PC-3 (cell line): Measurements from ENCODE around the gene BDH1. TPM values are rescaled to one million over a fixed set of nuclear protein-coding genes. Genes with fewer than 3 reads are reported as not detected.

ENCODE experiments used
- ATAC-seq: fragments of 200-7000 bp; cut with Tn5 transposase; 2 replicates; pipeline ENCODE4 v1.9.1; 2020; ENCODE audit warnings: mild to moderate bottlenecking, moderate library complexity
- BruUV-seq: library from RNA; stranded (reverse); fragments of 400-500 nt; replicated peaks from 2 replicates; lab custom pipeline; 2021; lab: Mats Ljungman, UMichigan
- CTCF ChIA-PET: fragments of 300-600 bp; sonication (Branson Sonifier 250); formaldehyde crosslinking; loops from one replicate; lab custom pipeline; 2022; ENCODE audit warnings: antibody characterized with exemption; lab: Charles Lee
- POLR2A ChIA-PET: fragments of 300-600 bp; sonication (Branson Sonifier 250); formaldehyde crosslinking; loops from one replicate; lab custom pipeline; 2022; ENCODE audit warnings: antibody characterized with exemption; ENCODE audit not compliant: unreplicated experiment; lab: Charles Lee
- DNase-seq: peaks from one replicate; pipeline ENCODE4 v3.0.0-alpha.2; 2015
- H2AFZ ChIP-seq: fragments of 300-600 bp; sonication (generic); 2 replicates; pipeline ENCODE4 v1.6.0; 2016; ENCODE audit warnings: antibody characterized with exemption, low read length
- H3F3A ChIP-seq: fragments of 300-600 bp; sonication (generic); one replicate; pipeline ENCODE4 v1.6.0; 2017; ENCODE audit warnings: antibody characterized with exemption, low read length, control low read depth, mild to moderate bottlenecking; ENCODE audit not compliant: unreplicated experiment
- H3K27ac ChIP-seq: fragments of 300-600 bp; sonication (generic); 2 replicates; pipeline ENCODE4 v1.5.1; 2016; ENCODE audit warnings: mild to moderate bottlenecking, low read length
- H3K27me3 ChIP-seq: fragments of 300-600 bp; sonication (generic); 2 replicates; pipeline ENCODE4 v1.6.1; 2016; ENCODE audit warnings: low read length, mixed read lengths
- H3K36me3 ChIP-seq: fragments of 300-600 bp; sonication (generic); 2 replicates; pipeline ENCODE4 v1.6.1; 2016; ENCODE audit warnings: low read depth, mixed run types, low read length, mixed read lengths
- H3K4me1 ChIP-seq: fragments of 300-600 bp; sonication (generic); 2 replicates; pipeline ENCODE4 v1.5.1; 2016; ENCODE audit warnings: low read length; ENCODE audit not compliant: insufficient read depth
- H3K4me2 ChIP-seq: fragments of 300-600 bp; sonication (generic); 2 replicates; pipeline ENCODE4 v1.6.0; 2016; ENCODE audit warnings: low read length
- H3K4me3 ChIP-seq: fragments of 300-600 bp; sonication (generic); 2 replicates; pipeline ENCODE4 v1.5.1; 2016; ENCODE audit warnings: mild to moderate bottlenecking, low read length, mixed read lengths
- H3K79me2 ChIP-seq: fragments of 300-600 bp; sonication (generic); 2 replicates; pipeline ENCODE4 v1.6.1; 2017; ENCODE audit warnings: low read length, mixed read lengths
- H3K9ac ChIP-seq: fragments of 300-600 bp; sonication (generic); 2 replicates; pipeline ENCODE4 v1.6.0; 2016; ENCODE audit warnings: mild to moderate bottlenecking, low read length
- H3K9me2 ChIP-seq: fragments of 300-600 bp; sonication (generic); replicated peaks from 2 replicates; pipeline ENCODE4 v1.6.1; 2016; ENCODE audit warnings: mixed run types, low read length, mixed read lengths
- H3K9me3 ChIP-seq: fragments of 300-600 bp; sonication (generic); 2 replicates; pipeline ENCODE4 v1.6.1; 2016; ENCODE audit warnings: low read length, mixed read lengths
- H4K20me1 ChIP-seq: fragments of 300-600 bp; sonication (generic); 2 replicates; pipeline ENCODE4 v1.6.1; 2016; ENCODE audit warnings: low read length, mixed read lengths
- EZH2 ChIP-seq: fragments of 300-600 bp; sonication (generic); IDR thresholded peaks from one replicate; pipeline ENCODE4 v1.6.1; 2017; ENCODE audit warnings: antibody characterized with exemption, mild to moderate bottlenecking, low read length; ENCODE audit not compliant: unreplicated experiment
- EZH2phosphoT487 ChIP-seq: fragments of 300-600 bp; sonication (generic); IDR thresholded peaks from 2 replicates; pipeline ENCODE4 v1.6.1; 2018; ENCODE audit warnings: mild to moderate bottlenecking, antibody characterized with exemption, low read length, borderline replicate concordance
- intact Hi-C: fragments of 100-400 bp; cut with micrococcal nuclease; formaldehyde crosslinking; loops from 2 replicates; pipeline ENCODE4 v1.9.0; 2023
- total RNA-seq: library from RNA; depleted of rRNA; stranded (reverse); fragments of >200 nt; gene quantifications from 2 replicates; pipeline ENCODE4 v1.2.3, GENCODE V29; 2014
- TF ChIP-seq, protein P1 (sequence below): fragments of 300-600 bp; sonication (generic); conservative IDR thresholded peaks from 2 replicates; pipeline ENCODE4 v1.5.1; 2017; ENCODE audit warnings: antibody characterized with exemption, low read depth, mild to moderate bottlenecking, low read length

Gene BDH1
- total RNA-seq, 1 experiment from 2014 or later: 10.6 TPM

GRCh38 chr3:197491923-197492664 is 63.7 kb downstream of the BDH1 start:
- H3F3A ChIP-seq: no peaks in the 10 kb centered on the region
- H4K20me1 ChIP-seq: no peaks in the 10 kb centered on the region
- no peak overlapping the region for H2AFZ ChIP-seq
- ATAC-seq: no peak
- DNase-seq: no peak
- H3K4me1 ChIP-seq: peaks cover 35% of the 10 kb centered on the region
- no peaks in the 10 kb centered on the region for H3K79me2 ChIP-seq
- intact Hi-C loops: no loop called here
- POLR2A ChIA-PET: no interaction called here
- H3K36me3 ChIP-seq: no peaks in the 10 kb centered on the region
- BruUV-seq: no TSS peak
- no peak overlapping the region for H3K9ac ChIP-seq
- H3K27ac ChIP-seq: no peak overlapping the region
- CTCF ChIA-PET: no interaction called here
- no peaks in the 10 kb centered on the region for H3K9me2 ChIP-seq
- H3K9me3 ChIP-seq: no peaks in the 10 kb centered on the region
- H3K4me2 ChIP-seq: no peak overlapping the region
- TF ChIP-seq EZH2: no peak
- TF ChIP-seq, protein P1, sequence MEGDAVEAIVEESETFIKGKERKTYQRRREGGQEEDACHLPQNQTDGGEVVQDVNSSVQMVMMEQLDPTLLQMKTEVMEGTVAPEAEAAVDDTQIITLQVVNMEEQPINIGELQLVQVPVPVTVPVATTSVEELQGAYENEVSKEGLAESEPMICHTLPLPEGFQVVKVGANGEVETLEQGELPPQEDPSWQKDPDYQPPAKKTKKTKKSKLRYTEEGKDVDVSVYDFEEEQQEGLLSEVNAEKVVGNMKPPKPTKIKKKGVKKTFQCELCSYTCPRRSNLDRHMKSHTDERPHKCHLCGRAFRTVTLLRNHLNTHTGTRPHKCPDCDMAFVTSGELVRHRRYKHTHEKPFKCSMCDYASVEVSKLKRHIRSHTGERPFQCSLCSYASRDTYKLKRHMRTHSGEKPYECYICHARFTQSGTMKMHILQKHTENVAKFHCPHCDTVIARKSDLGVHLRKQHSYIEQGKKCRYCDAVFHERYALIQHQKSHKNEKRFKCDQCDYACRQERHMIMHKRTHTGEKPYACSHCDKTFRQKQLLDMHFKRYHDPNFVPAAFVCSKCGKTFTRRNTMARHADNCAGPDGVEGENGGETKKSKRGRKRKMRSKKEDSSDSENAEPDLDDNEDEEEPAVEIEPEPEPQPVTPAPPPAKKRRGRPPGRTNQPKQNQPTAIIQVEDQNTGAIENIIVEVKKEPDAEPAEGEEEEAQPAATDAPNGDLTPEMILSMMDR: no peak
- no peak for TF ChIP-seq EZH2phosphoT487
- no peaks in the 10 kb centered on the region for H3K27me3 ChIP-seq
- H3K4me3 ChIP-seq: no peak overlapping the region

GRCh38 chr3:197491478-197491877 is 64.3 kb downstream of the BDH1 start:
- no peaks in the 10 kb centered on the region for H3K9me2 ChIP-seq
- POLR2A ChIA-PET: no interaction called here
- H3K79me2 ChIP-seq: no peaks in the 10 kb centered on the region
- TF ChIP-seq EZH2: no peak
- no peak for TF ChIP-seq EZH2phosphoT487
- TF ChIP-seq, protein P1: no peak
- no peaks in the 10 kb centered on the region for H4K20me1 ChIP-seq
- intact Hi-C loops: no loop called here
- H3K4me3 ChIP-seq: no peak overlapping the region
- DNase-seq (no peak), ATAC-seq (no peak)
- no peaks in the 10 kb centered on the region for H3K27me3 ChIP-seq
- CTCF ChIA-PET: no interaction called here
- H3K9ac ChIP-seq: no peak overlapping the region
- no peaks in the 10 kb centered on the region for H3K9me3 ChIP-seq
- no peaks in the 10 kb centered on the region for H3K36me3 ChIP-seq
- H3F3A ChIP-seq: no peaks in the 10 kb centered on the region
- H3K27ac ChIP-seq: no peak overlapping the region
- no TSS peak for BruUV-seq
- peaks cover 41% of the 10 kb centered on the region for H3K4me1 ChIP-seq
- no peak overlapping the region for H2AFZ ChIP-seq
- H3K4me2 ChIP-seq: no peak overlapping the region
